ENCODE data around the gene GOSR1. TPM values are rescaled to one million over a fixed set of nuclear protein-coding genes. Genes with fewer than 3 reads are reported as not detected.
"Not testable (repeated sequence)": the region's sequence is repeated elsewhere in the genome, so short reads cannot be mapped to it uniquely, and the experiment has no call there.

Gene GOSR1
- total RNA-seq, 1 donor from 2014 or later = 15.0 TPM

DNA sequence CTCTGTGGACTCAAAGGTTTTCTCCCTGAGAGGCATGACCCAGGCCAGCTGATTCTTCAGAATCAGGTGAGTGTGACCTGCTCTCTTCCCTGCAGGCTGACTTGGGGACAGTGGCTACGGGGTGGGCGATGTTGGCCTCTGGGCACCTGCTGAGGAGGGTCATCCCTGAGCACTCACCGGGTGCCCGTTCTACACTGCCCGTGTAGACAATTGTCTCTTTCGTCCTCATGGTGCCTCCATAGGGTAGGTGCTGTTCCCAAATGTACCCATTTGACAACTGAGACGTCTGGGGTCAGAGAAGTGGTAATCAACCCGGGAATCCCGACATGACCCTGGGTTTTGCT is 74.8 kb downstream of the GOSR1 start:
- intact Hi-C loops (cut with DNase I) = no loop called here
- H3K27me3 ChIP-seq = no peaks in the 10 kb centered on the region

GRCh38 chr17:30552994-30553566 is 75.9 kb downstream of the GOSR1 start:
- Histone ChIP-seq H3K27ac (no peak overlapping the region), H3K4me3 (no peak overlapping the region), H3K36me3 (no peaks in the 10 kb centered on the region), H3K9me3 (no peaks in the 10 kb centered on the region), H3K27me3 (no peaks in the 10 kb centered on the region), H3K4me1 (no peaks in the 10 kb centered on the region)
- DNase-seq (ENCODE audit: extremely low spot score in 2 of 2) = no peak
- intact Hi-C loops (cut with DNase I) = no loop called here
- TF ChIP-seq POLR2AphosphoS5 (IDR thresholded peaks at IDR 0.05; ENCODE audit: insufficient read depth in 1 of 2, low read depth in 1 of 2) = no peak
- TF ChIP-seq, protein P1, sequence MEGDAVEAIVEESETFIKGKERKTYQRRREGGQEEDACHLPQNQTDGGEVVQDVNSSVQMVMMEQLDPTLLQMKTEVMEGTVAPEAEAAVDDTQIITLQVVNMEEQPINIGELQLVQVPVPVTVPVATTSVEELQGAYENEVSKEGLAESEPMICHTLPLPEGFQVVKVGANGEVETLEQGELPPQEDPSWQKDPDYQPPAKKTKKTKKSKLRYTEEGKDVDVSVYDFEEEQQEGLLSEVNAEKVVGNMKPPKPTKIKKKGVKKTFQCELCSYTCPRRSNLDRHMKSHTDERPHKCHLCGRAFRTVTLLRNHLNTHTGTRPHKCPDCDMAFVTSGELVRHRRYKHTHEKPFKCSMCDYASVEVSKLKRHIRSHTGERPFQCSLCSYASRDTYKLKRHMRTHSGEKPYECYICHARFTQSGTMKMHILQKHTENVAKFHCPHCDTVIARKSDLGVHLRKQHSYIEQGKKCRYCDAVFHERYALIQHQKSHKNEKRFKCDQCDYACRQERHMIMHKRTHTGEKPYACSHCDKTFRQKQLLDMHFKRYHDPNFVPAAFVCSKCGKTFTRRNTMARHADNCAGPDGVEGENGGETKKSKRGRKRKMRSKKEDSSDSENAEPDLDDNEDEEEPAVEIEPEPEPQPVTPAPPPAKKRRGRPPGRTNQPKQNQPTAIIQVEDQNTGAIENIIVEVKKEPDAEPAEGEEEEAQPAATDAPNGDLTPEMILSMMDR (IDR thresholded peaks at IDR 0.05) = no peak
- TF ChIP-seq POLR2A (IDR thresholded peaks at IDR 0.05) = no peak

More for the DNA sequence above, 74.8 kb downstream of the GOSR1 start:
- DNase-seq (ENCODE audit: extremely low spot score in 2 of 2) = no peak
- no peak overlapping the region for H3K27ac ChIP-seq
- H3K4me1 ChIP-seq = no peaks in the 10 kb centered on the region
- H3K36me3 ChIP-seq = no peaks in the 10 kb centered on the region
- no peak for TF ChIP-seq POLR2AphosphoS5 (IDR thresholded peaks at IDR 0.05; ENCODE audit: insufficient read depth in 1 of 2, low read depth in 1 of 2)
- TF ChIP-seq, protein P1 (IDR thresholded peaks at IDR 0.05) = no peak
- no peaks in the 10 kb centered on the region for H3K9me3 ChIP-seq
- H3K4me3 ChIP-seq = no peak overlapping the region

DNA sequence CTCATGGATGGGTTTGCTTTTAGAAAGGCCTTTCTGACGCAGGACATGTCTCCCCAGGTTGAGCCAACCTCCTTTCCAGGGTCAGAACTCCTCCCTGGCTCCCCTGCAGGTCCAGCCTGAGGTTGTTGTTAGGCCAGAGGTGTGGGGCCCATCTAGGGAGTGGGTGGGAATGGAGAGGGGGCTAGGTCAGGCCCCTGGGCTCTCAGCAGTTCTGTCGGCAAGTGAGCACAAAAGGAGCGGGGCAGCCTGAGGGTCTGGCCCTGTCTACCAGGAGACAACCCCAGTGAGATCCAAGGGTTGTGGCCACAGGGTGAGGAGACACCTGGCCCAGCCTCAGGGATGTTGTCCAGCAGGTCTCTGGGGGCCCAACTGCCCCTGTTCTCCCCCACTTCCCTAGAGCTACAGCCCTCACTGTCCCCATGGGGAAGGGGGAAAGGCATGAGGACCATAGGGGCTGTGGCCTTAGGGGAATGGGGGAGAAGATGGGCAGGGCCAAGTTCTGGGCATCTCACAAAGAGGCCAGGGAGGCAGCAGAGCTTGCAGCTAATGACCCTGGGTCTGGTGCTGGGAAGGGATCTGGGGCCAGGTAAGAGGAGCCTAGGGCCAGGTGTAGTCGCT is 76.7 kb downstream of the GOSR1 start:
- DNase-seq (ENCODE audit: extremely low spot score in 2 of 2); H3K27me3 ChIP-seq; H3K36me3 ChIP-seq; intact Hi-C loops (cut with DNase I); H3K27ac ChIP-seq; H3K4me1 ChIP-seq; H3K9me3 ChIP-seq; H3K4me3 ChIP-seq: not testable (repeated sequence)

DNA sequence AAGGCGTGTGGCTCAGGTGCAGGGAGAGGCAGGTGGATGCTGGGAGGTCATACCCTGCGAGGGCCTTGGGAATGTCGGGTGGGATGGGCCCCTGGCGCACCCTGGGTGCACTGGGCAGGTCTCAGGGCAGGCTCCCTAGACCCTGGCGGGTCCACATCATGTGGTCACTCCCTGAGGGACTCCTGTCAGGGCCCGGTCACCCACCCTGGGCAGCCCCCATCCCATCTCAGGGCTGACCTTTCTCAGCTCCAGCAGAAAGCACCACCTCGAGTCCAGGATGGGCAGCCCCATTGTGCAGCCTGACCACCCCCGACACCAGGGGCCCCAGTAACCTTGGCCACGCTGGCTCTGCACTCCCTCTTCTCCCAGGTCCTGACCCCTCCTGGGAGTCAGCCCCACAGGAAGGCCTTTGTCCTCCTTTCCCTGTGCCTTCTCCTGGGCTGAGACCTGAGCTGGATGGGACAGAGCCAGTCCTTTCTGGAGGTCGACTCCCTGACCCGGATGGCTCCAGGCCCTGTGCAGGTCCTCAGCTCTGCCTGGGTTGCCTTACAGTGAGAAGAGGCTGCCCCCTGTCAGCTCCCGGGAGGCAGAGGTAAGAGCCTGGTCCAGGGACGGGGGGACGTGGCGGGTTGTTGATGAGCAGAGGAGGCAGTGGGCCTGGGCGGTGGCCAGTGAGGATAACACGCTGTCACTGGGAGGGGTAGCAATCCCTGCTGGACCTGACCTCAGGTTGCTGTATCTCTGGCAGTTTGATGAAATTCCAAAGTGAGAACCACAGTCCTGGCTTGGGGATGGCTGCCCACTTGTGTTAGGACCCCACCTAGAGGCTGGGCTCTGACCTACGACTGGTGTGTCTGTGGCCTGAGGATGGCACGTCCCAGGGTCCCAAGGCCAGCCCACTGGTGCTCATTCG is 77.9 kb downstream of the GOSR1 start:
- no peak overlapping the region for H3K4me3 ChIP-seq
- H3K27me3 ChIP-seq = no peaks in the 10 kb centered on the region
- TF ChIP-seq, protein P1 (IDR thresholded peaks at IDR 0.05) = no peak
- TF ChIP-seq POLR2AphosphoS5 (IDR thresholded peaks at IDR 0.05; ENCODE audit: insufficient read depth in 1 of 2, low read depth in 1 of 2) = no peak
- TF ChIP-seq POLR2A (IDR thresholded peaks at IDR 0.05) = no peak
- no peaks in the 10 kb centered on the region for H3K4me1 ChIP-seq
- no peak overlapping the region for H3K27ac ChIP-seq
- intact Hi-C loops (cut with DNase I) = no loop called here
- H3K9me3 ChIP-seq = no peaks in the 10 kb centered on the region
- H3K36me3 ChIP-seq = no peaks in the 10 kb centered on the region
- DNase-seq (ENCODE audit: extremely low spot score in 2 of 2) = no peak

- TF ChIP-seq POLR2AphosphoS5 (IDR thresholded peaks at IDR 0.05; ENCODE audit: insufficient read depth in 1 of 2, low read depth in 1 of 2) (no peak), POLR2A (IDR thresholded peaks at IDR 0.05) (no peak)
- TF ChIP-seq, protein P1 (IDR thresholded peaks at IDR 0.05) = no peak
- H3K27me3 ChIP-seq = no peaks in the 10 kb centered on the region
- H3K4me1 ChIP-seq = no peaks in the 10 kb centered on the region
- intact Hi-C loops (cut with DNase I) = no loop called here
- H3K36me3 ChIP-seq = no peaks in the 10 kb centered on the region
- no peak overlapping the region for H3K27ac ChIP-seq
- no peak overlapping the region for H3K4me3 ChIP-seq
- H3K9me3 ChIP-seq = no peaks in the 10 kb centered on the region
- no peak for DNase-seq (ENCODE audit: extremely low spot score in 2 of 2)
Measured at GRCh38 chr17:30555942-30556341, 78.7 kb downstream of the GOSR1 start.

All from vagina (tissue), 2 donors.